ENCODE measurements around the gene ADAMTS13. TPM values are rescaled to one million over a fixed set of nuclear protein-coding genes. Genes with fewer than 3 reads are reported as not detected.
A peak's percentile ranks its signal among the peaks of the same experiment; 100 is the strongest.

The ADAMTS13 gene
- total RNA-seq, 1 donor from 2014 or later: 1.3 TPM

GRCh38 chr9:133470988-133471387, 48.8 kb downstream of the ADAMTS13 start:
- Mint-ChIP-seq H3K36me3 (ENCODE audit: low read depth) (no peaks in the 10 kb centered on the region), H3K27ac (no peak overlapping the region), H3K27me3 (no peaks in the 10 kb centered on the region), H3K4me3 (no peak overlapping the region), H3K4me1 (no peaks in the 10 kb centered on the region), H3K9me3 (no peaks in the 10 kb centered on the region)
- intact Hi-C loops (cut with micrococcal nuclease): no loop called here
- DNase-seq: no peak

GRCh38 chr9:133471551-133472276, 49.5 kb downstream of the ADAMTS13 start:
- Mint-ChIP-seq H3K9me3 (no peaks in the 10 kb centered on the region), H3K27me3 (no peaks in the 10 kb centered on the region), H3K27ac (no peak overlapping the region), H3K4me3 (no peak overlapping the region), H3K4me1 (no peaks in the 10 kb centered on the region), H3K36me3 (ENCODE audit: low read depth) (no peaks in the 10 kb centered on the region)
- intact Hi-C loops (cut with micrococcal nuclease): no loop called here
- no peak for DNase-seq

GRCh38 chr9:133472277-133472645, 50.1 kb downstream of the ADAMTS13 start:
- no peak overlapping the region for H3K4me3 Mint-ChIP-seq
- no peaks in the 10 kb centered on the region for H3K36me3 Mint-ChIP-seq (ENCODE audit: low read depth)
- no peak overlapping the region for H3K27ac Mint-ChIP-seq
- no peaks in the 10 kb centered on the region for H3K4me1 Mint-ChIP-seq
- intact Hi-C loops (cut with micrococcal nuclease): no loop called here
- no peak for DNase-seq
- no peaks in the 10 kb centered on the region for H3K9me3 Mint-ChIP-seq
- H3K27me3 Mint-ChIP-seq: no peaks in the 10 kb centered on the region

- intact Hi-C loops (cut with micrococcal nuclease): no loop called here
- H3K36me3 Mint-ChIP-seq (ENCODE audit: low read depth): no peaks in the 10 kb centered on the region
- no peak for DNase-seq
- no peaks in the 10 kb centered on the region for H3K9me3 Mint-ChIP-seq
- no peak overlapping the region for H3K27ac Mint-ChIP-seq
- no peak overlapping the region for H3K4me3 Mint-ChIP-seq
- no peaks in the 10 kb centered on the region for H3K4me1 Mint-ChIP-seq
- H3K27me3 Mint-ChIP-seq: no peaks in the 10 kb centered on the region
These were observed 50.7 kb downstream of the ADAMTS13 start for GRCh38 chr9:133472753-133473378.

- Mint-ChIP-seq H3K4me1 (no peaks in the 10 kb centered on the region), H3K4me3 (no peak overlapping the region), H3K27me3 (no peaks in the 10 kb centered on the region), H3K27ac (no peak overlapping the region), H3K9me3 (no peaks in the 10 kb centered on the region), H3K36me3 (ENCODE audit: low read depth) (no peaks in the 10 kb centered on the region)
- DNase-seq: no peak
- intact Hi-C loops (cut with micrococcal nuclease): no loop called here
These were observed 51.6 kb downstream of the ADAMTS13 start for GRCh38 chr9:133473743-133474142.

GRCh38 chr9:133474215-133474614, 52.0 kb downstream of the ADAMTS13 start:
- Mint-ChIP-seq H3K9me3 (no peaks in the 10 kb centered on the region), H3K27me3 (no peaks in the 10 kb centered on the region), H3K27ac (no peak overlapping the region), H3K4me3 (no peak overlapping the region), H3K36me3 (ENCODE audit: low read depth) (no peaks in the 10 kb centered on the region), H3K4me1 (no peaks in the 10 kb centered on the region)
- intact Hi-C loops (cut with micrococcal nuclease): no loop called here
- DNase-seq: no peak

GRCh38 chr9:133474853-133475252, 52.7 kb downstream of the ADAMTS13 start:
- intact Hi-C loops (cut with micrococcal nuclease): loop anchor here (5.0 kb wide), 1 partner anchor 58 kb away; the partner anchor contains the start of gene REXO4
- H3K27me3 Mint-ChIP-seq: peaks cover 3% of the 10 kb centered on the region
- DNase-seq: no peak
- H3K9me3 Mint-ChIP-seq: no peaks in the 10 kb centered on the region
- peaks cover 3% of the 10 kb centered on the region for H3K4me1 Mint-ChIP-seq
- no peak overlapping the region for H3K4me3 Mint-ChIP-seq
- H3K36me3 Mint-ChIP-seq (ENCODE audit: low read depth): no peaks in the 10 kb centered on the region
- H3K27ac Mint-ChIP-seq: no peak overlapping the region

GRCh38 chr9:133475292-133476012, 53.3 kb downstream of the ADAMTS13 start:
- Mint-ChIP-seq H3K36me3 (ENCODE audit: low read depth) (no peaks in the 10 kb centered on the region), H3K4me3 (no peak overlapping the region), H3K27me3 (peaks cover 3% of the 10 kb centered on the region), H3K4me1 (peaks cover 3% of the 10 kb centered on the region), H3K9me3 (no peaks in the 10 kb centered on the region), H3K27ac (no peak overlapping the region)
- DNase-seq: no peak
- intact Hi-C loops (cut with micrococcal nuclease): loop anchor here (5.0 kb wide), 1 partner anchor 58 kb away; the partner anchor contains the start of gene REXO4

GRCh38 chr9:133476036-133476931, 54.1 kb downstream of the ADAMTS13 start:
- DNase-seq: no peak
- intact Hi-C loops (cut with micrococcal nuclease): loop anchor here (5.0 kb wide), 1 partner anchor 59 kb away; the partner anchor contains the start of gene REXO4
- H3K4me3 Mint-ChIP-seq: no peak overlapping the region
- no peaks in the 10 kb centered on the region for H3K36me3 Mint-ChIP-seq (ENCODE audit: low read depth)
- no peaks in the 10 kb centered on the region for H3K9me3 Mint-ChIP-seq
- H3K27me3 Mint-ChIP-seq: peaks cover 6% of the 10 kb centered on the region
- no peak overlapping the region for H3K27ac Mint-ChIP-seq
- peaks cover 3% of the 10 kb centered on the region for H3K4me1 Mint-ChIP-seq

- Mint-ChIP-seq H3K36me3 (ENCODE audit: low read depth) (no peaks in the 10 kb centered on the region), H3K9me3 (no peaks in the 10 kb centered on the region), H3K4me3 (no peak overlapping the region), H3K27me3 (peaks cover 9% of the 10 kb centered on the region), H3K27ac (no peak overlapping the region), H3K4me1 (peaks cover 3% of the 10 kb centered on the region)
- DNase-seq: no peak
- intact Hi-C loops (cut with micrococcal nuclease): loop anchor here (5.0 kb wide), 1 partner anchor 60 kb away; the partner anchor contains the start of gene REXO4
These were observed 54.8 kb downstream of the ADAMTS13 start for GRCh38 chr9:133476941-133477340.

GRCh38 chr9:133477461-133477860, 55.3 kb downstream of the ADAMTS13 start:
- no peak overlapping the region for H3K4me3 Mint-ChIP-seq
- no peak overlapping the region for H3K27ac Mint-ChIP-seq
- H3K4me1 Mint-ChIP-seq: peaks cover 3% of the 10 kb centered on the region
- H3K27me3 Mint-ChIP-seq: peaks cover 9% of the 10 kb centered on the region
- no peaks in the 10 kb centered on the region for H3K9me3 Mint-ChIP-seq
- intact Hi-C loops (cut with micrococcal nuclease): loop anchor here (5.0 kb wide), 1 partner anchor 60 kb away; the partner anchor contains the start of gene REXO4
- no peak for DNase-seq
- no peaks in the 10 kb centered on the region for H3K36me3 Mint-ChIP-seq (ENCODE audit: low read depth)

- intact Hi-C loops (cut with micrococcal nuclease): loop anchor here (5.0 kb wide), 1 partner anchor 61 kb away; the partner anchor contains the start of gene REXO4
These were observed 56.1 kb downstream of the ADAMTS13 start for GRCh38 chr9:133477992-133478850.

More at GRCh38 chr9:133477992-133478850, 56.1 kb downstream of the ADAMTS13 start:
- H3K36me3 Mint-ChIP-seq (ENCODE audit: low read depth): no peaks in the 10 kb centered on the region
- H3K4me1 Mint-ChIP-seq: peaks cover 3% of the 10 kb centered on the region
- peak overlapping the region; percentile 77 for H3K4me3 Mint-ChIP-seq
- H3K27ac Mint-ChIP-seq: no peak overlapping the region
- DNase-seq: no peak
- H3K9me3 Mint-ChIP-seq: no peaks in the 10 kb centered on the region
- peaks cover 11% of the 10 kb centered on the region for H3K27me3 Mint-ChIP-seq
